NCI-H446 (cell line): ENCODE measurements around the gene MPPE1.
"Not testable (repeated sequence)": the region's sequence is repeated elsewhere in the genome, so short reads cannot be mapped to it uniquely, and the experiment has no call there.

Experiments used
- DNase-seq, 2 experiments: peaks; one replicate each; lab custom pipeline; 2025; lab: John Stamatoyannopoulos, UW

MPPE1 gene

DNA sequence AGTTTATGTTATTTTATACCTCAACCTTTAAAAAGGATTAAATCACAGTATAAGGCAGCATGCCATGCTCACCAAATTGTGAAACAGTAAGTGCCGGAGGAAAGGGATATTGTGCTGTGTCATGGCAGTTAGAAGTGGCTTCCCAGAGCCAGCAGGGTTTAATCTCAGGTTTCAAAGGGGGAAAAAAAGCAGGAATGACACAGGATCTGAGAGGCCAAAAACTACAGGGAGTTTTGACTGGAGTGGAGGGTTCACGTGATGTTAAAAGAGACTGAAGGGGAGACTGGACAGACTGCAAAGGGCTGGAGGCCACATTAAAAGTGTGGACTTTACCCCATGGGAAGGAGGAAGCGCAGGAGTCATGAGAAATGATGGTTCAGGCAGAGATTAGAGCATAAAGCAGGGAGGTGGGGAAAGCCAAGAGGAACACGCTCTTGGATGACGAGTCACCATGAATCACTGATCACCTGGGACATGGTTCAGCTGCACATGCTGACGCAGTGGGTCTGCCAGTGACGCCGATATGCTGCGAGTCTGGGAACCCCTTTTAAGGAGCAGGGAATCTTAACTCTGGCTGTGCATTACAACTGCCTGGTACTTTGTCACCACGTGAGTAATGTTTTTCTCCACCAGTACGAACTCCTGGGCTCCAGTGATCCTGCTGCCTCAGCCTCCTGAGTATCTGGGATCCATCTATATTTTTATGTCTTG is 50.8 kb downstream of the MPPE1 start:
- no peak for DNase-seq

DNA sequence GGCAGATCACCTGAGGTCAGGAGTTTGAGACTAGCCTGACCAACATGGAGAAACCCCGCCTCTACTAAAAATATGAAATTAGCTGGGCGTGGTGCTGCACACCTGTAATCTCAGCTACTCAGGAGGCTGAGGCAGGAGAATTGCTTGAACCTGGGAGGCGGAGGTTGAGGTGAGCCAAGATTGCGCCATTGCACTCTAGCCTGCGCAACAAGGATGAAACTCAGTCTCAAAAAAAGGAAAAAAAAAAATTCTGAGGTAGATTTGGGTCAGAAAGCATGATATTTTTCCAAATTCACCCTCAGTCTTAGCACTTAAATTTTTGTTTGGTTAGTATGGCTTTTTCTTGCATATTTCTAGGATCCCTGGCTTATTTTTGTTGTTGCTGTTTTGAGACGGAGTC is 53.6 kb downstream of the MPPE1 start:
- DNase-seq, result not testable (repeated sequence)

DNA sequence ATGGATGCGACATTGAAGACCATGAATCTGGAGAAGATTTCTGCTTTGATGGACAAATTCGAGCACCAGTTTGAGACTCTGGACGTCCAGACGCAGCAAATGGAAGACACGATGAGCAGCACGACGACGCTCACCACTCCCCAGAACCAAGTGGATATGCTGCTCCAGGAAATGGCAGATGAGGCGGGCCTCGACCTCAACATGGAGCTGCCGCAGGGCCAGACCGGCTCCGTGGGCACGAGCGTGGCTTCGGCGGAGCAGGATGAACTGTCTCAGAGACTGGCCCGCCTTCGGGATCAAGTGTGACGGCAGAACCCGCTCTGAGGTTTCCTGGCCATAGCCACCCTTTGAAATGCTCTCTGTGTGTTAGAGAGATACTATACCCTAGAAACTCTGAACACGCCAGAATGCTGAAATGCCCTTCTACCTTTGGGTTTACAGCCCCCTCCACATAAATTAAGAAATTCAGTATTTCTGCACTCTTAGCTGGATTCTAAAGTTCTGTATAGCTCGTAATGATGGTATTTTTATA is 56.2 kb downstream of the MPPE1 start:
- no peak for DNase-seq

GRCh38 chr18:11851146-11851805 is 56.8 kb downstream of the MPPE1 start, which contains the start of gene CHMP1B:
Gene CHMP1B (plus strand): TSS chr18:11851413. CDS start chr18:11851512, 99 bp downstream.
- peak; percentile 80 to 94 for DNase-seq

GRCh38 chr18:11850821-11851145 is 57.3 kb downstream of the MPPE1 start:
- peak in 1 of 2 experiments; percentile 26 for DNase-seq

DNA sequence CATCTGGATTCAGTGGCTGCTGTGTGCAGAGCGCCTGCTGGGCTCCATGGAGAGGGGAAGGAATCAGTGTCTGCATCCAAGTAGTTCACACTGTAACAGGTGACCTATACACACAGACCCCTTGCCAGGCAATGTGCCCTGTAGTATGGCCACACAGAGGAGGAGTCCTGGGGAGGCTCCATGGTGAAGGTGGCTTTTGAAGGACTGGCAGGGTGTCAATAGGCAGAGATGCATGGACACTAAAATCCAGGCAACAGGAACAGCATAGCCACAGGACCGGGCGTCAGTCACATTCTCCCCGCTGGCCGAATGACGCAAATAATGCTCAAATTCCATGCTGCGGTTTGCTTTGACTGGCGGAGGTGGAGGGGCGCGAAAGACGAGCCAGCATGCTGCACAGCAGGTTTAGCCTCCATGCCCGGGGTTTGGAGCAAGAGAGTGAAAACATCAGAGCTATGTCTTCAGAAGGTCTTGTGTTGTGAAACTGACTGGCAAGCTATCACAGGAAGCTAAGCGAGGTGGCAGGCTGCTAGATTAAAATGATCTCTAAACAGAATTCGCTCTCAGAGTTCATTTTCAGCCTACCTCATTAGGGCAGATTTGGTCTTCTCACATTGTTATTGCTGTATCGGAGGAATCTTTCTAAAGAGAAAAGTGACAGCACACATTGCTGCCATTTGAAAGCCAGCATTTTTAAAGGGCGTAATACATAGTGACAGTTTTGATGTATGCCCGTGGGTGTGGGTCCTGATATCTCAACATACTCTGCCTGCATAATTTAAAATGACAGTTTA is 58.1 kb downstream of the MPPE1 start:
- peak; percentile 2 to 33 for DNase-seq

- DNase-seq, result no peak
Measured at GRCh38 chr18:11849279-11849678, 58.8 kb downstream of the MPPE1 start.

GRCh38 chr18:11847811-11848210 is 60.3 kb downstream of the MPPE1 start:
- DNase-seq, result no peak

GRCh38 chr18:11845654-11846053 is 62.5 kb downstream of the MPPE1 start:
- DNase-seq, result no peak

GRCh38 chr18:11844436-11844835 is 63.7 kb downstream of the MPPE1 start:
- no peak for DNase-seq

- DNase-seq, result no peak
Measured at GRCh38 chr18:11842562-11842961, 65.6 kb downstream of the MPPE1 start.

DNA sequence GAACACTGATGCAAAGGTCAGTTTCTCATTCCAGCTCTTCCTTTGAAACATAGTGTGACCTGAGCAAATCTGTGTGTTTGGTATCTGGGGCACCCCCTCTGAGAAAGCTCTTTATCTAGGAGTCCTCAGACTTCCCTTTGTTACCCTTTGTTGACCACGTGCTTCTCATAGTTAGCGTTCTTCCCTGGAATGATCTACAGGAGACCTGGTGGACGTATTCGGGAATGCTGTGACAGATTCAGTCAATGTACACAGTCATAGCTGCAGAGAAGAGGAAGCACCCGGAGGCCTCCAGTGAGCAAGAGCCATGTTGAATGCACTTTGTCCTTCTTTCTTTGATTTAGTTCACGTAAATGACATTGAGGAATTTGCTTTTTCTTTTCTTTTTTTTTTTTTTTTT is 67.6 kb downstream of the MPPE1 start:
- DNase-seq, result no peak

DNA sequence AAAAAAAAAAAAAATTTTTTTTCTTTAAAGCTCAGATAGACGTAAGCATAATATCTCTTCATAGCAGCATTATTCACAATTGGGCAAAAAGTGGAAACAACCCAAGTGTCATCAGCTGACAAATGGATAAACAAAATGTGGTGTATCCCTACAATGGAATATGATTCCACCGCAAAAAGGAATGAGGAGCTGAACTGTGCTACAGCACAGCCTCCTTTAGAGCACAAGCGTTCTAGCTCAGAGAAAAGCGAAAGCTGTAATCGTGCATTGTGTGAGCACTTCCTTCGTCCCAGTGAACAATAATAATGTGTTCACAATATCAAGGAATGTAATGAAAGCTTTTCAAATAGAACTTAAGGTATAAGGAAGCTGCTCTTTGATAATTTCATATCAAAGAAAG is 68.6 kb downstream of the MPPE1 start:
- no peak for DNase-seq

GRCh38 chr18:11834772-11835171 is 73.3 kb downstream of the MPPE1 start:
- no peak for DNase-seq
